ENCODE data around the gene MYO15A. TPM values are rescaled to one million over a fixed set of nuclear protein-coding genes. Genes with fewer than 3 reads are reported as not detected.

Gene MYO15A
- total RNA-seq, 1 experiment from 2014 or later = 2.8 TPM

GRCh38 chr17:18194394-18194793 lies 85.8 kb downstream of the MYO15A start:
- Histone ChIP-seq H3K9ac (ENCODE audit: low read length) (no peak overlapping the region), H3K27ac (ENCODE audit: low read depth, low read length) (no peak overlapping the region), H3K27me3 (ENCODE audit: insufficient read depth, low read length) (no peaks in the 10 kb centered on the region), H4K20me1 (ENCODE audit: insufficient read depth) (peaks cover 8% of the 10 kb centered on the region; the same call in 1 of the 2 replicates), H2AFZ (ENCODE audit: low read depth, low read length, poor library complexity, severe bottlenecking) (no peak overlapping the region), H3K4me2 (ENCODE audit: low read length) (no peak overlapping the region), H3K9me2 (ENCODE audit: insufficient read depth) (no peaks in the 10 kb centered on the region), H3K36me3 (ENCODE audit: control insufficient read depth in 1 of 2, insufficient read depth in 2 of 2, low read length in 2 of 2) (peaks cover 49 to 65% of the 10 kb centered on the region in 2 experiments), H3K4me3 (replicated peaks in 1 of 2; ENCODE audit: low read depth in 1 of 2, low read length in 2 of 2) (no peak overlapping the region), H3K79me2 (ENCODE audit: insufficient read depth, low read length) (peaks cover 97% of the 10 kb centered on the region), H3K9me3 (ENCODE audit: control insufficient read depth in 1 of 2, insufficient read depth in 1 of 2, low read depth in 1 of 2, low read length in 2 of 2) (no peaks in the 10 kb centered on the region), H3K4me1 (ENCODE audit: control insufficient read depth in 1 of 2, insufficient read depth in 2 of 2, low read length in 2 of 2) (no peaks in the 10 kb centered on the region)
- BruUV-seq (replicated peaks) = no TSS peak
- ATAC-seq (no peak), DNase-seq (ENCODE audit: low read depth, low spot score) (no peak)
- ChIA-PET POLR2A (interaction anchor here (1.3 kb wide), 1 partner anchor 12 kb away, joined by 3 read pairs; no protein-coding TSS in a partner anchor), CTCF (no interaction called here), RAD21 (ENCODE audit: low non-redundant PET in 1 of 2, low total read pairs in 2 of 2, uncharacterized antibody in 2 of 2, unreplicated experiment in 2 of 2) (no interaction called here)
- intact Hi-C loops (cut with micrococcal nuclease) = no loop called here
- TF ChIP-seq CBX3 (IDR thresholded peaks at IDR 0.05; ENCODE audit: low read depth) (no peak), EGR1 (IDR thresholded peaks at IDR 0.05; ENCODE audit: low read depth) (no peak), ELF1 (IDR thresholded peaks at IDR 0.05; ENCODE audit: borderline replicate concordance, low read depth) (no peak), SP1 (IDR thresholded peaks at IDR 0.05; ENCODE audit: low read depth) (no peak), CEBPB (IDR thresholded peaks at IDR 0.05; ENCODE audit: low read depth) (no peak), SIN3A (IDR thresholded peaks at IDR 0.05; ENCODE audit: low read depth) (no peak), EZH2phosphoT487 (IDR thresholded peaks at IDR 0.05; ENCODE audit: borderline replicate concordance) (no peak), MAX (IDR thresholded peaks at IDR 0.05) (no peak), ZBTB33 (IDR thresholded peaks at IDR 0.05; ENCODE audit: extremely low read depth, insufficient replicate concordance, low read length) (no peak), EZH2 (IDR thresholded peaks at IDR 0.05) (no peak), POLR2A (IDR thresholded peaks at IDR 0.05; ENCODE audit: borderline replicate concordance, extremely low read depth, insufficient read depth, insufficient read length) (no peak), JUND (IDR thresholded peaks at IDR 0.05) (no peak), ATF3 (IDR thresholded peaks at IDR 0.05) (no peak), RAD21 (IDR thresholded peaks at IDR 0.05; ENCODE audit: low read depth) (no peak), YY1 (IDR thresholded peaks at IDR 0.05; ENCODE audit: extremely low read depth, insufficient replicate concordance, low read depth, low read length) (no peak), ZFX (IDR thresholded peaks at IDR 0.05) (no peak), REST (IDR thresholded peaks at IDR 0.05; ENCODE audit: low read depth) (no peak), FOSL1 (IDR thresholded peaks at IDR 0.05; ENCODE audit: low read depth) (no peak), POLR2AphosphoS5 (IDR thresholded peaks at IDR 0.05; ENCODE audit: low read depth, low read length) (no peak), TCF7L2 (IDR thresholded peaks at IDR 0.05; ENCODE audit: borderline replicate concordance, extremely low read depth, insufficient read depth, insufficient read length) (no peak)

Data from HCT116 (cell line).